GM12892 (cell line): ENCODE results near the gene ASAP3.

Experiments used
- POLR2A ChIP-seq: IDR thresholded peaks from 2 replicates; pipeline ENCODE4 v1.6.1; 2011; ENCODE audit warnings: low read depth, low read length, control low read depth
- TAF1 ChIP-seq: IDR thresholded peaks from 2 replicates; pipeline ENCODE4 v1.6.1; 2011; ENCODE audit warnings: low read depth, mild to moderate bottlenecking, control low read depth, low read length, borderline replicate concordance

DNA sequence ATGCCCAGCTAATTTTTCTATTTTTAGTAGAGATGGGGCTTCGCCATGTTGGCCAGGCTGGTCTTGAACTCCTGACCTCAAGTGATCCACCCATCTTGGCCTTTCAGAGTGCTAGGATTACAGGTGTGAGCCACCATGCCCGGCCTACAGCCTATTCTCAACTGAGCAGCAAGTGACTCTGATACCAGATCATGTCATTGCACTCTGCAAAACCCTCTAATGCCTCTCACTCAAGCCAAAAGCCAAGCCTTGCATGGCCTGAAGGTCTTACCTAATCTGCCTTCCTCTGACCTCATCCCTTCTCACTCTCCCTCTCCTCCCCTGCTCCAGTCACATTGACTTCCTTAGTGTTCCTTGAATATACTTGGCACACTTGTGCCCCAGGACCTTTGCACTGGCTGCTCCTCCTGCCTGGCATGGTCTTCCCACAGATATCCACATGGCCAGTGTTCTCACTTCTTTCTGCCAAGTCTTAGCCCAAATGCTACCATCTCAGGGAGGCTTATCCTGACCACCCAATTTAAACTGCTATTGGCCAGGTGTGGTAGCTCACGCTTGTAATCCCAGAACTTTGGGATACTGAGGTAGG, 8.2 kb upstream of the ASAP3 start:
- TF ChIP-seq POLR2A (no peak), TAF1 (no peak)
